SK-N-SH treated with all-trans-retinoic acid at 6 μM for 48 hours (cell line): ENCODE measurements around the gene SMPD4.
"Not testable (repeated sequence)": the region's sequence is repeated elsewhere in the genome, so short reads cannot be mapped to it uniquely, and the experiment has no call there.

Experiments
- CSDC2 ChIP-seq: fragments of 250-450 bp; sonication (Bioruptor Pico); IDR thresholded peaks from 2 replicates; pipeline ENCODE4 v1.5.0; 2020; ENCODE audit warnings: mild to moderate bottlenecking, moderate library complexity
- ISL1 ChIP-seq: fragments of 250-450 bp; sonication (Bioruptor Pico); IDR thresholded peaks from 2 replicates; pipeline ENCODE4 v2.1.2; 2022; ENCODE audit warnings: mild to moderate bottlenecking, moderate library complexity
- OSR1 ChIP-seq: fragments of 250-450 bp; sonication (Bioruptor Pico); IDR thresholded peaks from 2 replicates; pipeline ENCODE4 v1.8.0; 2022; ENCODE audit warnings: moderate library complexity, mild to moderate bottlenecking, inconsistent platforms
- PATZ1 ChIP-seq: fragments of 250-450 bp; sonication (Bioruptor Pico); IDR thresholded peaks from 2 replicates; pipeline ENCODE4 v1.8.0; 2020; ENCODE audit warnings: mild to moderate bottlenecking, moderate library complexity, borderline replicate concordance
- POU6F1 ChIP-seq: fragments of 250-450 bp; sonication (Bioruptor Pico); IDR thresholded peaks from 2 replicates; pipeline ENCODE4 v1.8.0; 2021; ENCODE audit warnings: low read depth, mild to moderate bottlenecking, moderate library complexity, borderline replicate concordance
- TSHZ2 ChIP-seq: fragments of 250-450 bp; sonication (Bioruptor Pico); IDR thresholded peaks from 2 replicates; pipeline ENCODE4 v1.5.0; 2020; ENCODE audit warnings: mild to moderate bottlenecking, moderate library complexity
- ZC3H10 ChIP-seq: fragments of 250-450 bp; sonication (Bioruptor Pico); IDR thresholded peaks from 2 replicates; pipeline ENCODE4 v1.5.1; 2021; ENCODE audit warnings: mild to moderate bottlenecking, moderate library complexity
- ZFP3 ChIP-seq: fragments of 250-450 bp; sonication (Bioruptor Pico); IDR thresholded peaks from 2 replicates; pipeline ENCODE4 v1.5.0; 2020; ENCODE audit warnings: mild to moderate bottlenecking, moderate library complexity
- ZFP30 ChIP-seq: fragments of 450-650 bp; formaldehyde crosslinking; IDR thresholded peaks from 2 replicates; pipeline ENCODE4 v1.5.0; 2022; ENCODE audit warnings: mild to moderate bottlenecking, moderate library complexity
- ZNF70 ChIP-seq: fragments of 450-650 bp; formaldehyde crosslinking; IDR thresholded peaks from 2 replicates; pipeline ENCODE4 v1.5.0; 2020; ENCODE audit warnings: mild to moderate bottlenecking, moderate library complexity

DNA sequence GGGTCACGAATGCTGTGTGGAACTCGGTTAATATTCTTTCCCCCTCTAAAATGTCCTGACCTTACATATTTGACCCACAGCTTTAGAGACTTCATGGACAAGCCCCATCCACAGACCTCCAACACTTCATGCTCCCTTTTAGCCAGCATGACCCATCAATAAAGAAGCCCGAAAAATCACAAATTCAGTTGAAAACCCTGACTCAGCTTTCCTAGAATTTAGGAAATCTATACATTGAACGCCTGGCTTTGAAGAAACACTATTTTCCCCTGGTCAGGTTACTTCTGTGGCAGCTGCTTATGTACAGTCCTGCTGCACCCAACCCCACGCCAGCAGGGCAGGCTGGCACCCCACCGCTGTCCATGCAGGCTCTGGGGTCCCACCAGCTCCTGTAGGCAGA lies 9.9 kb upstream of the SMPD4 start:
- not testable (repeated sequence) for TF ChIP-seq ZFP30, ZFP3, PATZ1, CSDC2, TSHZ2, ISL1, POU6F1, ZNF70, OSR1, ZC3H10 (CRISPR knock-in tag)
